GM15510 (cell line): Measurements from ENCODE around the gene TRUB1.

Experiments used
- POLR2A ChIP-seq: IDR thresholded peaks from 3 replicates; pipeline ENCODE4 v1.6.1; 2011; ENCODE audit warnings: borderline replicate concordance; ENCODE audit not compliant: insufficient read length; ENCODE audit errors: extremely low read depth

TRUB1 gene

DNA sequence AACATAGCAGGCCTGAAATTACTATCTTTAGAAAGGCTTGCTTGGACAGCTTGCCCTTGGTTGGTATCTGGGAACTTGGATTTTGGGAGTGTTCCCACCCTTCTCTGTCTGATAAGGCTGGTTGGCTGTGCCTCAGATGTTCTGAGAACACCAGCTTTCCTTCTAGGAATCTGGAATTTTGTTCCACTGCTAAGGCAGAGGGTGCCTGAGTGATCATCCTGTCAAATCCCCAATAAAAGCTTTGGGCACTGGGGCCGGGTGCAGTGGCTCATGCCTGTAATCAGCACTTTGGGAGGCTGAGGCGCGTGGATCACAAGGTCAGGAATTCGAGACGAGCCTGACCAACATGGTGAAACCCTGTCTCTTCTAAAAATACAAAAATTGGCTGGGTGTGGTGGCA, 5.0 kb downstream of the TRUB1 start:
- TF ChIP-seq POLR2A: no peak

- TF ChIP-seq POLR2A: no peak
Measured at GRCh38 chr10:114953047-114953446, 15.1 kb downstream of the TRUB1 start.

GRCh38 chr10:114955984-114956383, 18.0 kb downstream of the TRUB1 start:
- no peak for TF ChIP-seq POLR2A

GRCh38 chr10:114956466-114956865, 18.5 kb downstream of the TRUB1 start:
- no peak for TF ChIP-seq POLR2A

DNA sequence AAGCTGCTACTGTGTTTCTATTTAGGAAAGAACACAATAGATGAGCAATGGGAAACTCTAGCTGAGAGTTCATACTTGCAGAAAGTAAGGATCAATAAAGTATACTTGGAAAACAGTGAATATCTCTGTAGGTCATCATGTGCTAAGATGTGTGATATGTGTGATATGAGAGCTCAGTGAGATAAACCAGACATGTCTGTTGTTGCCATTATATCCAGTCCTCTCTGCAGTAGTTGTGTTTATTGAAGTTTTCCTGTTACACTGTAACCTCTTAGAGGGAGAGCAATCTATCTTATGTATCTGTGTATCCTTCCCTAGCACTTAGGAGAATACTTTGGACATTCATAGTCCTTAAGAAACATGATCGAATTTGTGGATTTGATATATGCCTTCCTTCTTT, 19.1 kb downstream of the TRUB1 start:
- TF ChIP-seq POLR2A: no peak

DNA sequence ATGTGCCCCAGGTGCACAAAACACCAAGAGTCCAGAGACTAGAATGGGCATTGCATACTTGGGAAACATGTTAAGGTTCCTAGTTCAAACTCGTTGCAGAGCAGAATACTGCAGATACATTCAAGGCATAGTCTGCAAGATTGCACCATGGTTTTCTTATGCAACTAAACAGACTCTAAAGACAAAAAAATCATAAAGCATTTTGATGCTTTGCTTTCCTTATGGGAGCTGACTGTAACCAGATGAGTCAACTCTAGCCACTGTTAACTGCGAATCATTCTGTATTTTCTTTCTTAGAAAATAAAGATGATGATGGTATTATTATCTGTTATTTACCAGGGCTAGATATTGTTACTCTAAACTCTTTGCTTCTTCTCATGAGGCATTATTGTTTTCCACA, 19.7 kb downstream of the TRUB1 start:
- no peak for TF ChIP-seq POLR2A

DNA sequence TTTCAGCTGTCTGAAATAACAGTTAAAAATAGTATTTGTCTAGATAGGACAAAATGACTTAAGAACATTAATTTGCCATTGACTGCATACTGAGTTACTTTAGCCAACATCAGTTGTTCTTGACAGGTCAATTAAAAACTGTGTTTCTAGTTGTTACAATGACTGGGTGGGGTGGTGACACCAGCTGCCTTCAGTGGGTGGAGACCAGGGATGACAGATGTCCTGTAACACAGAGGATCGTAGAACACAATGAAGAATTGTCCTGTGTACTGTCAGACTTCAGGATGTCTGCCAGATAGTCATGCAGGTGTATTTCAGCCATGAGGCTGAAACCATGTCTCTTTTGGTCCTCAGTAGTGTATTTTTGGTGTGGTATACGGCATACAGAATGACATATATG, 24.4 kb downstream of the TRUB1 start:
- TF ChIP-seq POLR2A: no peak

DNA sequence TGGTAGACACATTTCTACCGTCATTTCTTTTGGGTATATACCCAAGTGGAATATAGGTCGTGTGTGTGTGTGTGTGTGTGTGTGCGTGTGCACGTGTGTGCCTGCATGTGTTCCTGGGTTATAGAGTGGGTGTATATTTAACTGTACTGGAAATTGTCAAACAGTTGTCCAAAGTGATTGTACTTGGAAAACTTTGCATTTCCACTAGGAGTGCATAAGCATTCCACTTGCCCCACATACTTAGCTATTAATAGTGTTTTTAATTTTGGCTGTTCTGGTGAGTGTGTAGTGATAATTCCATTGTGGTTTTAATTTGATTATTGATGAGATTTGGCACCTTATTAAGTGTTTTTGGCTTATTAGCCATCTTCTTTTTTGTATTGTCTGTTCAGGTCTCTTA, 25.9 kb downstream of the TRUB1 start:
- no peak for TF ChIP-seq POLR2A

GRCh38 chr10:114967071-114967470, 29.1 kb downstream of the TRUB1 start:
- no peak for TF ChIP-seq POLR2A

GRCh38 chr10:114970515-114970914, 32.5 kb downstream of the TRUB1 start:
- TF ChIP-seq POLR2A: no peak

DNA sequence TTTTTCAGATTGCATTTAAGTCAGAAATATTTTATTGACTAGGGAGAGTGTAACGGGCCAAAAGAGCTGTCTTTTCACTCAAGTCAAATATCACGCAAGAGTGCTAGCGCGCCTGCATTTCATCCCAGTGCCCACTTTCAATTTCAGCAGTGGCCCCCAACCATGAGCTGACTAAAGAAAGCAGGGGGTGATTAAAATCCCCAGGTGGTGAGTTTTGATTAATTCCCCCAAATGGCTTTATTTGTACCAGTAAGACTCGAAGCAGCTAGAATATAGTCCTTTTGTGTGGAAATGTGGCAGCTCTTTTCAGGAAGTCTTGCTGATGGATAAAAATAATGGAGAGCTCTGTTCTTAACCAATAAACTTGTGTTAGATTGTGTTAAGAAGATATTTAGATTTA, 35.3 kb downstream of the TRUB1 start:
- TF ChIP-seq POLR2A: no peak

- no peak for TF ChIP-seq POLR2A
Measured at GRCh38 chr10:114973997-114974396, 36.0 kb downstream of the TRUB1 start.

DNA sequence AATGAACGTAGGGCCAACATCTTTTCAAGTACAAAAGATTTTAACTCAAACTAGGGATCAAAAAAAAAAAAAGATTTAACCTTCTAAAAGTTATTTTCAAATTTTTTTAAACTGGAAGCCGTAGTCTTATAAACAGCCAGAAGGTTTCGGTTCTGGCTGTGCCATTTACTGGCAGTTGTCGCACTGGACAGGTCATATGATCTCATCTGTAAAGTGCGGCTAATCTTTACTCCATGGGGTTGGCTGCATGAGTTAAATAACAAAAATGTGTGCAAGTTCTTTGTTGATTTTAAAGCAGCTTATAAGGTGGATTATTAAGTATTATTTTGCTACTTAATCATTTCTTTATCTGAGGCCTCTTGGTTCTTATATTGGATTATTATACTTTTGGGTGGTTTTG, 36.6 kb downstream of the TRUB1 start:
- TF ChIP-seq POLR2A: no peak

GRCh38 chr10:114975091-114975490, 37.1 kb downstream of the TRUB1 start:
- no peak for TF ChIP-seq POLR2A

GRCh38 chr10:114982989-114983388, 45.0 kb downstream of the TRUB1 start:
- TF ChIP-seq POLR2A: no peak

GRCh38 chr10:114987995-114988394, 50.0 kb downstream of the TRUB1 start:
- no peak for TF ChIP-seq POLR2A

DNA sequence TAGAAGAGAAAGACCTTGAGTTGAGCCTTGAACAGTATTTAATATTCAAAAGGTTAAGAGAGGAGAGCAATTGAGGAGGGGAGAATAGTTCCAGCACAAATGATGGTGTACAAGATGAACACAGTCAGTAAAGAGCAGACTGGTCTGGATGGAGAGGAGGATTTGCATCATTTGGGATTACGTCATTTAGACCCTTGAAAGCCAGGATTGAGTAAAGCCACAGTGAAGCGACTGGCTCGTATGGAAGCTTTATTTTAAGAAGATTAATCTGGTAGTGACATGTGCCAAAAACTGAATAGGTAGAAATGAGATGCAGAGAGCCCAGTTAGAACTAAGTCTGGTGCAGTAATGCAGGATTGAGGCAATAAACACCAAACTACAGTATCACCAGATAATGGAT, 52.6 kb downstream of the TRUB1 start:
- no peak for TF ChIP-seq POLR2A

DNA sequence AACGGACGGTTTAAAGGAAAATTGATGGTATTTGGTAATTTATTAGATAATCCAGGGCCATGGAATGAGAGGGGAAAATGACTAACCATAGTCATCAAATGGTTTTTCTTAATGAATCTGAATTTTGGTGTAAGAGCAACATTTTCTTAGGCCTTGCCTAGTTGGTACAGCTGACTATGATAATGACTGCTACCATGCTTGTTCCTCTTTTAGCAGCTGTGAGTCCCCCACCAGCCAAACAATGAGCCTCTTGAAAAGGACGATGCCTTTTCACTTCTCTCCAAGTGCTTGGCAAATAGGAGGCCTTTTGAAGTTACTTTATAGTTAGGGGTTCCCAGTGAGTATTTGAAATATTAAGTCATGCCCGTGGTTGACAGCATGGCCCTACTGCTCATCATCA, 53.0 kb downstream of the TRUB1 start:
- no peak for TF ChIP-seq POLR2A

- TF ChIP-seq POLR2A: no peak
Measured at GRCh38 chr10:114992189-114992775, 54.3 kb downstream of the TRUB1 start.
